AG09309 (cell line): Measurements from ENCODE around the gene OR2B2.

Experiments
- DNase-seq: peaks from one replicate; pipeline ENCODE4 v3.0.0-alpha.2; 2010; ENCODE audit warnings: low read depth
- H3K4me3 ChIP-seq: 2 replicates; pipeline ENCODE4 v1.5.1; 2011; ENCODE audit warnings: mild to moderate bottlenecking, low read depth, low read length, moderate library complexity; ENCODE audit not compliant: control insufficient read depth
- TF ChIP-seq, protein P1 (sequence below): IDR thresholded peaks from 2 replicates; pipeline ENCODE4 v1.5.1; 2011; ENCODE audit warnings: mild to moderate bottlenecking, low read depth, low read length, inconsistent platforms; ENCODE audit not compliant: insufficient read depth, control insufficient read depth; ENCODE audit errors: missing control alignments

OR2B2 gene

DNA sequence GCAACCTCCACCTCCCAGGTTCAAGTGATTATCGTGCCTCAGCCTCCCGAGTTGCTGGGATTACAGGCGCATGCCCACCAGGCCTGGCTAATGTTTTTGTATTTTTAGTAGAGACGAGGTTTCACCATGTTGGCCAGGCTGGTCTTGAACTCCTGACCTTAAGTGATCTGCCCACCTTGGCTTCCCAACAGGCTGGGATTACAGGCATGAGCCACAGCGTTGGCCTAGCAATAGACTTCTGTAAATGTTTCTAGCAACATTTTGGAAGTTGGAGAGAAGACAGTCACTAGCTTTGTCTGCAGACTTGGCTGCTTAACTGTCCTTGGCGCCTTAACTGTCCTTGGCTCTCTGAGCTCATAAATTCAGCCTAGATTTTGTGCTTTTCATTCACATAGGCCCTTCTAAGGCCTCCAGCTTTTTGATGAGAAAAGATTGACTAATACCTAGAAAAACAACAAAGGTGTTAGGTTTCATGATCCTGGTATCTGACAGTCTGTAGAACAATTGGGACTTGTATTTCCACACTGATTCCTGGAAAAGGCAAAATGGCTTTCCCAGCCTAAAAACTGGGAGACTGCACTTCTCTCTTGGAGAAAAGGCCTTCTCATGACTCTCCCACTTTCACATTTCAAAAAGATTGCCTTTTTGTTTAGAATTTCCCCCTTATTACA, 49.7 kb downstream of the OR2B2 start:
- TF ChIP-seq, protein P1, sequence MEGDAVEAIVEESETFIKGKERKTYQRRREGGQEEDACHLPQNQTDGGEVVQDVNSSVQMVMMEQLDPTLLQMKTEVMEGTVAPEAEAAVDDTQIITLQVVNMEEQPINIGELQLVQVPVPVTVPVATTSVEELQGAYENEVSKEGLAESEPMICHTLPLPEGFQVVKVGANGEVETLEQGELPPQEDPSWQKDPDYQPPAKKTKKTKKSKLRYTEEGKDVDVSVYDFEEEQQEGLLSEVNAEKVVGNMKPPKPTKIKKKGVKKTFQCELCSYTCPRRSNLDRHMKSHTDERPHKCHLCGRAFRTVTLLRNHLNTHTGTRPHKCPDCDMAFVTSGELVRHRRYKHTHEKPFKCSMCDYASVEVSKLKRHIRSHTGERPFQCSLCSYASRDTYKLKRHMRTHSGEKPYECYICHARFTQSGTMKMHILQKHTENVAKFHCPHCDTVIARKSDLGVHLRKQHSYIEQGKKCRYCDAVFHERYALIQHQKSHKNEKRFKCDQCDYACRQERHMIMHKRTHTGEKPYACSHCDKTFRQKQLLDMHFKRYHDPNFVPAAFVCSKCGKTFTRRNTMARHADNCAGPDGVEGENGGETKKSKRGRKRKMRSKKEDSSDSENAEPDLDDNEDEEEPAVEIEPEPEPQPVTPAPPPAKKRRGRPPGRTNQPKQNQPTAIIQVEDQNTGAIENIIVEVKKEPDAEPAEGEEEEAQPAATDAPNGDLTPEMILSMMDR = no peak
- DNase-seq = no peak
- H3K4me3 ChIP-seq = no peak overlapping the region

GRCh38 chr6:27861861-27862260, 50.3 kb downstream of the OR2B2 start:
- H3K4me3 ChIP-seq = no peak overlapping the region
- TF ChIP-seq, protein P1 = no peak
- DNase-seq = no peak

DNA sequence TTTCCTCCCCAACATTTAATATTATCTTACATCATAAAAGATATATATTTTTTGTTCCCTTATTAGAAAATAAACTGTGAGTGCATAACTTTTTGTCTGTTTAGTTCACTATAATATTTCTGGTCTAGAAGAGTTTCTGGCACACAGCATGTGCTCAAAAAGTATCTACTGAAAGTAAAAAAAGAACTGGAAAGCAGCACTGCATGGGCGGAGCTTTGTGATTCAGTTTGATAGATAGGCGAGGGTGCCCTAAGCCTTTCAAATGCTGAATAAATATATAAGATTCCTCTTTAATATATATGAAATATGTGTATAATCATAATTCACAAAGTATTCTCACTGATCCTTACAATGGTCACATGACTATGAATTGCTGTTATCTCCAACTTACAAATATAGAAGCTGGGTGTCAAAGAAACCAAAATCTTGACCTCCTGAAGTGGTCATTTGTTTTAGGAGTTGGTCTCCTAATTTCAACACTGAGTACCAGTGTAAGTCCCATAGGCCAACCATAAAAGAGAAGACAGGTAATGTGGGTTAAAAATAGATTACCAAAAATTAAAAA, 50.8 kb downstream of the OR2B2 start:
- TF ChIP-seq, protein P1 = no peak
- DNase-seq = no peak
- no peak overlapping the region for H3K4me3 ChIP-seq
